ENCODE measurements around the gene RETREG3.

DNA sequence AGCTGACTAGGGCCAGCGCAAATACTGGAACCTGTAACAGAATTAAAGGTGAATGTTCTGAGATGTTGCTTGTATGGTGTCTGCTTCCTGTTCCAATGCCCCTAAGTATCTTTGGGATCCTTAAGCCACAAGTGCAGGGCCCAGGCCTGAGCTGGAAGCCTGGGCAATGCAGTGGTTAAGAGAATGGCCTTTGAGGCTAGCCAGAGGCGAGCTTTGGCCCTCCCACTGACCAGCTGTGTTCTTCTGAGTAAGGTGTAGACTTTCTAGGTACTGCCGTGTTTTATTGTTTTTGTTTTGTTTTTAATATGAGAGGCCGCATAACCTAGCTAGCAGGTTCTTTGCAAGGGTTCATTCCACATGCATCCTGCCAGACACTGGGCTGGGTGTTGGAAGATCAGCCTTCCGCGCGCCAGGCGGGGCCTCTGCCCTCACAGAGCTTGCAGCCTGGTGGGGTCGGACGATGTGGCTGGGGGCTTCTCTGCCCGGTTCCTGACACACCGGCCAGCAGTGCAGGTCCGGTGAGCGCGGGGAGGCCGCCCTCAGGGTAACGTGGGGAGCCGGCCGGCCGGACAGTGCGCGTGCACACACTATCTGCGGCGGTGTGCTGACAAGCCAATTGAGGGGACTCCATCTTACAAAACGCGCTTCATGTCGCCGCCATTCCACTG, 42.8 kb downstream of the RETREG3 start:
- TF ChIP-seq CTCF (IDR thresholded peaks at IDR 0.05) (no peak), POLR2A (IDR thresholded peaks at IDR 0.05) (no peak), POLR2AphosphoS5 (IDR thresholded peaks at IDR 0.05) (peak in 1 of 3 donors; percentile 12)

Measured in suprapubic skin (tissue), 4 donors.